Kidney (tissue), 14 donors: Measurements from ENCODE around the gene ODAD3. TPM values are rescaled to one million over a fixed set of nuclear protein-coding genes. Genes with fewer than 3 reads are reported as not detected.
"Not testable (repeated sequence)": the region's sequence is repeated elsewhere in the genome, so short reads cannot be mapped to it uniquely, and the experiment has no call there.

ENCODE experiments used
- DNase-seq, 5 donors: peaks; one replicate each; pipeline ENCODE4 v3.0.0-alpha.2; 2013 to 2020
- FAIRE-seq: peaks from 2 replicates; lab custom pipeline; 2012; peaks lifted over from hg19 to GRCh38; lab: Jason Lieb, UNC
- H3K27ac ChIP-seq, 2 donors: one replicate each; pipeline ENCODE4 v1.7.0; 2013; ENCODE audit warnings: low read depth in 2 of 2, low read length in 2 of 2, inconsistent platforms in 1 of 2
- H3K27me3 ChIP-seq: one replicate; pipeline ENCODE4 v1.7.1; 2013; ENCODE audit warnings: low read length, inconsistent platforms; ENCODE audit not compliant: control insufficient read depth, insufficient read depth
- H3K36me3 ChIP-seq, 3 donors: one replicate each; pipeline versions ENCODE4 v1.7.0 to v1.7.1; 2013; ENCODE audit warnings: low read length in 3 of 3, control low read depth in 1 of 3, inconsistent platforms in 1 of 3; ENCODE audit not compliant: insufficient read depth in 3 of 3, control insufficient read depth in 2 of 3
- H3K4me1 ChIP-seq, 3 donors: one replicate each; pipeline versions ENCODE4 v1.7.0 to v1.7.1; 2013; ENCODE audit warnings: low read length in 3 of 3, inconsistent platforms in 1 of 3, low read depth in 1 of 3; ENCODE audit not compliant: control insufficient read depth in 2 of 3, insufficient read depth in 2 of 3
- H3K4me3 ChIP-seq, 3 donors: one replicate each; pipeline versions ENCODE4 v1.7.0 to v1.8.1; 2013; ENCODE audit warnings: low read length in 3 of 3, control low read depth in 1 of 3, inconsistent platforms in 1 of 3
- H3K9ac ChIP-seq, 3 donors: one replicate each; pipeline versions ENCODE4 v1.7.0 to v1.7.1; 2013; ENCODE audit warnings: low read length in 3 of 3, control low read depth in 1 of 3, inconsistent platforms in 1 of 3
- H3K9me3 ChIP-seq, 3 donors: one replicate each; pipeline versions ENCODE4 v1.7.0 to v1.7.1; 2013; ENCODE audit warnings: low read length in 3 of 3, control low read depth in 1 of 3, inconsistent platforms in 1 of 3; ENCODE audit not compliant: control insufficient read depth in 2 of 3, insufficient read depth in 1 of 3
- intact Hi-C: fragments of 100-400 bp; cut with DNase I; formaldehyde crosslinking; loops from one replicate; pipeline ENCODE4 v1.11.1; 2022
- polyA plus RNA-seq: library from polyadenylated mRNA; stranded (reverse); fragments of 350-450 nt; fragmentation: Illumina TruSeq; extraction: RNeasy Lipid Tissue Mini Kit (QIAGEN cat#74804); gene quantifications from one replicate; pipeline ENCODE4 v1.2.3, GENCODE V29; 2014; ENCODE audit warnings: low read depth, low replicate concordance; ENCODE audit not compliant: insufficient read depth
- total RNA-seq: library from RNA; stranded (reverse); fragmentation: NEBNext Ultra II Directional; extraction: Animal tissue kit (Norgen Biotek cat#: 25700); gene quantifications from one replicate; pipeline ENCODE4 v1.2.1, GENCODE V29; 2021
- TF ChIP-seq, protein P1 (sequence below): IDR thresholded peaks from 3 replicates; pipeline ENCODE4 v1.5.1; 2012; ENCODE audit warnings: mild to moderate bottlenecking, moderate library complexity, borderline replicate concordance; ENCODE audit not compliant: insufficient read depth; ENCODE audit errors: extremely low read depth
- donor health status: control.
- donor health status: control.
- donor health status: control.
- donor health status: control.
- donor health status: control.
- donor health status: DM: yes; HTN: yes; CAD: no.
- donor health status: Normal renal cell carcinoma (clear cell type).

The ODAD3 gene
- total and polyA plus RNA-seq, 2 donors from 2014 or later, result 1.5 to 7.1 TPM

DNA sequence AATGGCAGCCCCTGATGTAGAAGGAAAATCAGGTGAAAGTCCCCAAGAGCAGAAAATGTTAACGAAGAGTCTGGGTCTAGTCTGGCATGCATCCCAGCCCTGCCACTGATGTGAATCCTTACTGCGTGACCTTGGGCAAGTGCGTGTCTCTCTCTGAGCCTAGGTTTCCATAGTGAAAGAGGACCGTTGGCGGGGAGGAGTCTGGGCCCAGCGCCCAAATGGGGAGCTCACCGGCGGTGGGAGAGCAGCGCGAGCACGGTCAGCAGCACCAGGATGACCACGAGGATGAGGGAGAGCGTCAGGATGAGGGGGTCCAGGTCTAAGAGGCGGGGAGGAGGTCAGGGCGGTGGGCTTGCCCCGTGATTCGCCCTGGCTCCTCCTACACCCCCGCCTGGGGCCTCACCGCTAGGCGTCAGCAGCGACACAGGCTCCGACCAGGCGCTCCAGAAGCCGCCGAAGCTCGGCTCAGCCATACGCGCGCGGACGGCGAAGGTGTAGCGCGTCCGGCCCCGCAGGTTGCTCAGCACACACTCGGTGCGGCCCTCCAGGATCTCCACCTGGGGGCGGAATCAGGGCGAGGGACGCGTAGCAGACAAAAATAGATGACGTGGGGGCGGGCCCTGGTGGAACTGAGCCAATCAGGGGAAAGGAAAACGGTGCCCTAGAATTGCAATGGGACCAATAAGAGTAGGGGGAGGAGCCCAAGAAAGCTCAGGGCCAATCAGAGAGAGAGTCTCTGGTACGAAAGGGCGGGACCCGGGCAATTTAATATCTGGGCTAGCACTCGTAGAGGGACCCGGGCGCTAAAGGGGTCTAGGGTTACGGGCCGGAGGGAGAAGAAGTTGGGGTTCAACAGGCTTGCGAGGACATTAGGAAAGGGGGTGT lies 54.0 kb downstream of the ODAD3 start:
- intact Hi-C loops, result no loop called here
- peak overlapping the region; percentile 81 to 90 for H3K27ac ChIP-seq
- H3K9ac ChIP-seq, result peak overlapping the region; percentile 25 to 75 (median 68)
- no peaks in the 10 kb centered on the region for H3K36me3 ChIP-seq
- no peaks in the 10 kb centered on the region for H3K9me3 ChIP-seq
- H3K4me1 ChIP-seq, result peaks cover 0 to 36% (median 0%) of the 10 kb centered on the region in 3 donors
- FAIRE-seq, result peak; percentile 64
- peak overlapping the region; percentile 69 to 77 (median 76) for H3K4me3 ChIP-seq
- H3K27me3 ChIP-seq, result peaks cover 7% of the 10 kb centered on the region
- DNase-seq, result peak; percentile 97 to 99 (median 99)
- TF ChIP-seq, protein P1, sequence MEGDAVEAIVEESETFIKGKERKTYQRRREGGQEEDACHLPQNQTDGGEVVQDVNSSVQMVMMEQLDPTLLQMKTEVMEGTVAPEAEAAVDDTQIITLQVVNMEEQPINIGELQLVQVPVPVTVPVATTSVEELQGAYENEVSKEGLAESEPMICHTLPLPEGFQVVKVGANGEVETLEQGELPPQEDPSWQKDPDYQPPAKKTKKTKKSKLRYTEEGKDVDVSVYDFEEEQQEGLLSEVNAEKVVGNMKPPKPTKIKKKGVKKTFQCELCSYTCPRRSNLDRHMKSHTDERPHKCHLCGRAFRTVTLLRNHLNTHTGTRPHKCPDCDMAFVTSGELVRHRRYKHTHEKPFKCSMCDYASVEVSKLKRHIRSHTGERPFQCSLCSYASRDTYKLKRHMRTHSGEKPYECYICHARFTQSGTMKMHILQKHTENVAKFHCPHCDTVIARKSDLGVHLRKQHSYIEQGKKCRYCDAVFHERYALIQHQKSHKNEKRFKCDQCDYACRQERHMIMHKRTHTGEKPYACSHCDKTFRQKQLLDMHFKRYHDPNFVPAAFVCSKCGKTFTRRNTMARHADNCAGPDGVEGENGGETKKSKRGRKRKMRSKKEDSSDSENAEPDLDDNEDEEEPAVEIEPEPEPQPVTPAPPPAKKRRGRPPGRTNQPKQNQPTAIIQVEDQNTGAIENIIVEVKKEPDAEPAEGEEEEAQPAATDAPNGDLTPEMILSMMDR, result peak; percentile 73

DNA sequence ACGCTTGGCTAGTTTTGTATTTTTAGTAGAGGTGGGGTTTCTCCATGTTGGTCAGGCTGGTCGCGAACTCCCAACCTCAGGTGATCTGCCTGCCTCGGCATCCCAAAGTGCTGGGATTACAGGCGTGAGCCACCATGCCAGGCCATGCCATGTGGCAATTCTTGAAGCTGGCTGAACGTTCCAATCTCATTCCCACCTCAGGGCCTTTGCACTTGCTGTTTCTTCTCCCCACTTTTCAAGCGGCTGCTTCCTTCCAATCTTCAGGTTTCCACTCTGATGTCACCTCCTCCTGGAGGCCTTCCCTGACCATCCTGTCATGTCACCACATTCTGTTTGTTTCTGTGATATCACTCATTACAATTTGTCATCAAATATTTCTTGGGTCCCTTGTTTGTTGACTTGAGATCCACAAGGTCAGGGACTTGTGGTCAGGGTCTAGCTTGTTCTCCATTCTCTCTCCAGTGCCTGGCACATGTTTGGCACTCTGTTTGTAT lies 55.0 kb downstream of the ODAD3 start:
- H3K27me3 ChIP-seq, result peaks cover 7% of the 10 kb centered on the region
- no peaks in the 10 kb centered on the region for H3K36me3 ChIP-seq
- H3K4me1 ChIP-seq, result peaks cover 0 to 43% (median 0%) of the 10 kb centered on the region in 3 donors
- no peak for FAIRE-seq
- H3K27ac ChIP-seq, result no peak overlapping the region
- TF ChIP-seq, protein P1, result no peak
- H3K9me3 ChIP-seq, result no peaks in the 10 kb centered on the region
- no peak for DNase-seq
- peak overlapping the region in 1 of 3 donors; percentile 77 for H3K4me3 ChIP-seq
- intact Hi-C loops, result no loop called here
- H3K9ac ChIP-seq, result no peak overlapping the region

DNA sequence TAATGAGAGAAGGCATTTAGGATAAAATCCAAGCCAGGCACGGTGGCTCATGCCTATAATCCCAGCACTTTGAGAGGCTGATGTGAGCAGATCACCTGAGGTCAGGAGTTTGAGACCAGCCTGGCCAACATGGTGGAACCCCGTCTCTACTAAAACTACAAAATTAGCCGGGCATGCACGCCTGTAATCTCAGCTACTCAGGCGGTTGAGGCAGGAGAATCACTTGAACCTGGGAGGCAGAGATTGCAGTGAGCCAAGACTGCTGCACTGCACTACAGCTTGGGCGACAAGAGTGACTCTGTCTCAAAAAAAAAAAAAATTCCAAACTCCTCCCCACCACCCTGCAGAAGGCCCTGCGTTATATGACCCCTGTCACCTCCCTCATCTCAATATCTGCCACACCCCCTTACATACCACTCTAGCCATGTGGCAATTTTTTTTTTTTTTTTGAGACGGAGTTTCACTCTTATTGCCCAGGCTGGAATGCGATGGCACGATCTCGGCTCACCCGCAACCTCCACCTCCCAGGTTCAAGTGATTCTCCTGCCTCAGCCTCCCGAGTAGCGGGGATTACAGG lies 55.6 kb downstream of the ODAD3 start:
- intact Hi-C loops, H3K4me3 ChIP-seq, FAIRE-seq, H3K36me3 ChIP-seq, H3K9me3 ChIP-seq, H3K9ac ChIP-seq, H3K27me3 ChIP-seq, DNase-seq, H3K27ac ChIP-seq: not testable (repeated sequence)
- peaks cover 0 to 41% (median 0%) of the 10 kb centered on the region in 3 donors for H3K4me1 ChIP-seq
